Neural cell (in vitro differentiated cells): ENCODE results near the gene MT1H. TPM values are rescaled to one million over a fixed set of nuclear protein-coding genes. Genes with fewer than 3 reads are reported as not detected.

ENCODE experiments used
- H2AFZ ChIP-seq: fragments of 200-600, 300-800 bp; sonication (generic), shearing (Covaris generic); 2 replicates; pipeline ENCODE4 v1.6.0; 2014; ENCODE audit warnings: low read depth, mild to moderate bottlenecking, antibody characterized with exemption, low read length, moderate library complexity
- H3F3A ChIP-seq: fragments of 200-600 bp; shearing (Covaris generic); 2 replicates; pipeline ENCODE4 v1.6.1; 2016; ENCODE audit warnings: mild to moderate bottlenecking, moderate library complexity, mixed read lengths, antibody characterized with exemption, low read length; ENCODE audit not compliant: insufficient read depth, poor library complexity, severe bottlenecking
- H3K27ac ChIP-seq: fragments of 200-600, 300-800 bp; sonication (generic), shearing (Covaris generic); 2 replicates; pipeline ENCODE4 v1.5.1; 2014; ENCODE audit warnings: mild to moderate bottlenecking, low read length, moderate library complexity
- H3K27me3 ChIP-seq: fragments of 300-800, 200-600 bp; sonication (generic), shearing (Covaris generic); 2 replicates; pipeline ENCODE4 v1.6.0; 2014; ENCODE audit warnings: mild to moderate bottlenecking, low read depth, low read length, moderate library complexity; ENCODE audit not compliant: insufficient read depth
- H3K36me3 ChIP-seq: fragments of 300-800, 200-600 bp; sonication (generic), shearing (Covaris generic); 2 replicates; pipeline ENCODE4 v1.5.1; 2014; ENCODE audit warnings: mild to moderate bottlenecking, antibody characterized with exemption, low read length, moderate library complexity; ENCODE audit not compliant: insufficient read depth
- H3K4me2 ChIP-seq: fragments of 300-800, 200-600 bp; sonication (generic), shearing (Covaris generic); 2 replicates; pipeline ENCODE4 v1.6.0; 2014; ENCODE audit warnings: mild to moderate bottlenecking, low read length
- H3K4me3 ChIP-seq: fragments of 300-800, 200-600 bp; sonication (generic), shearing (Covaris generic); 2 replicates; pipeline ENCODE4 v1.5.1; 2014; ENCODE audit warnings: mild to moderate bottlenecking, low read length, moderate library complexity
- H3K79me2 ChIP-seq: fragments of 200-600 bp; shearing (Covaris generic); replicated peaks from 2 replicates; pipeline ENCODE4 v1.6.0; 2014; ENCODE audit warnings: mild to moderate bottlenecking, low read length, moderate library complexity; ENCODE audit not compliant: insufficient read depth
- H3K9ac ChIP-seq: fragments of 300-800, 200-600 bp; sonication (generic), shearing (Covaris generic); 2 replicates; pipeline ENCODE4 v1.6.1; 2016; ENCODE audit warnings: mild to moderate bottlenecking, low read length, mixed read lengths
- H3K9me2 ChIP-seq: fragments of 200-600 bp; shearing (Covaris generic); 2 replicates; pipeline ENCODE4 v1.6.1; 2016; ENCODE audit warnings: mild to moderate bottlenecking, low read length, mixed read lengths; ENCODE audit not compliant: insufficient read depth
- H3K9me3 ChIP-seq: fragments of 200-600, 300-800 bp; sonication (generic), shearing (Covaris generic); 2 replicates; pipeline ENCODE4 v1.6.1; 2016; ENCODE audit warnings: mild to moderate bottlenecking, mixed run types, low read length, moderate library complexity, mixed read lengths
- H4K20me1 ChIP-seq: fragments of 200-600 bp; shearing (Covaris generic); 2 replicates; pipeline ENCODE4 v1.6.1; 2016; ENCODE audit warnings: mild to moderate bottlenecking, mixed run types; ENCODE audit not compliant: insufficient read depth
- CTCF ChIP-seq: fragments of 450-650 bp; IDR thresholded peaks from 2 replicates; pipeline ENCODE4 v1.5.1; 2014; ENCODE audit warnings: antibody characterized with exemption, mild to moderate bottlenecking, moderate library complexity; ENCODE audit not compliant: poor library complexity, severe bottlenecking
- EP300 ChIP-seq: fragments of 450-650 bp; conservative IDR thresholded peaks from 2 replicates; pipeline ENCODE4 v1.6.1; 2014; ENCODE audit warnings: antibody characterized with exemption, mild to moderate bottlenecking, moderate library complexity; ENCODE audit not compliant: poor library complexity, severe bottlenecking
- EZH2 ChIP-seq: fragments of 200-600, 300-800 bp; shearing (Covaris generic), sonication (generic); IDR thresholded peaks from 2 replicates; pipeline ENCODE4 v1.6.1; 2014; ENCODE audit warnings: antibody characterized with exemption, low read length, borderline replicate concordance, mild to moderate bottlenecking; ENCODE audit not compliant: insufficient read depth, poor library complexity, severe bottlenecking
- MXI1 ChIP-seq: fragments of 450-650 bp; conservative IDR thresholded peaks from 2 replicates; pipeline ENCODE4 v1.6.1; 2014; ENCODE audit warnings: antibody characterized with exemption, mild to moderate bottlenecking; ENCODE audit not compliant: poor library complexity, severe bottlenecking
- POLR2AphosphoS5 ChIP-seq: IDR thresholded peaks from 2 replicates; pipeline ENCODE4 v1.6.1; 2012
- RAD21 ChIP-seq: fragments of 450-650 bp; conservative IDR thresholded peaks from 2 replicates; pipeline ENCODE4 v1.6.1; 2014; ENCODE audit warnings: antibody characterized with exemption, mild to moderate bottlenecking, moderate library complexity
- REST ChIP-seq: IDR thresholded peaks from 2 replicates; pipeline ENCODE4 v1.6.1; 2012; ENCODE audit warnings: borderline replicate concordance
- SMC3 ChIP-seq: fragments of 450-650 bp; conservative IDR thresholded peaks from 2 replicates; pipeline ENCODE4 v1.6.1; 2014; ENCODE audit warnings: antibody characterized with exemption, mild to moderate bottlenecking, moderate library complexity; ENCODE audit not compliant: poor library complexity
- TAF1 ChIP-seq: IDR thresholded peaks from 2 replicates; pipeline ENCODE4 v1.6.1; 2012; ENCODE audit warnings: low read depth
- polyA plus RNA-seq: library from polyadenylated mRNA; depleted of rRNA; stranded (reverse); fragments of >200 nt; gene quantifications from 2 replicates; pipeline ENCODE4 v1.2.3, GENCODE V29; 2014

Gene MT1H
- polyA plus RNA-seq, 1 donor from 2014 or later = not detected

GRCh38 chr16:56625943-56626654 is 43.5 kb upstream of the MT1H start:
- Histone ChIP-seq H3K9me3 (no peaks in the 10 kb centered on the region), H3K9ac (no peak overlapping the region), H3K9me2 (no peaks in the 10 kb centered on the region), H3K27ac (no peak overlapping the region), H4K20me1 (no peaks in the 10 kb centered on the region), H2AFZ (no peak overlapping the region), H3K4me3 (peak overlapping the region; percentile 65), H3F3A (no peaks in the 10 kb centered on the region), H3K4me2 (no peak overlapping the region), H3K36me3 (no peaks in the 10 kb centered on the region), H3K79me2 (no peaks in the 10 kb centered on the region), H3K27me3 (peaks cover 75% of the 10 kb centered on the region)
- TF ChIP-seq CTCF (no peak), SMC3 (no peak), REST (no peak), POLR2AphosphoS5 (no peak), TAF1 (no peak), RAD21 (no peak), EZH2 (no peak), EP300 (no peak), MXI1 (no peak)

- Histone ChIP-seq H3K9me2 (no peaks in the 10 kb centered on the region), H3F3A (no peaks in the 10 kb centered on the region), H4K20me1 (no peaks in the 10 kb centered on the region), H3K36me3 (no peaks in the 10 kb centered on the region), H3K27me3 (peaks cover 81% of the 10 kb centered on the region), H3K4me2 (no peak overlapping the region), H3K79me2 (no peaks in the 10 kb centered on the region), H3K9me3 (no peaks in the 10 kb centered on the region), H3K9ac (no peak overlapping the region), H2AFZ (no peak overlapping the region), H3K27ac (no peak overlapping the region), H3K4me3 (no peak overlapping the region)
- TF ChIP-seq TAF1 (no peak), POLR2AphosphoS5 (no peak), EZH2 (no peak), CTCF (no peak), MXI1 (no peak), SMC3 (no peak), RAD21 (no peak), EP300 (no peak), REST (no peak)
These were observed 42.9 kb upstream of the MT1H start for GRCh38 chr16:56626685-56627084.
